OCI-LY1 (cell line): ENCODE data around the gene RNF25.

ENCODE experiments used
- H2AFZ ChIP-seq: fragments of 200-600 bp; sonication (generic), shearing (Covaris generic); 2 replicates; pipeline ENCODE4 v1.6.0; 2014; ENCODE audit warnings: antibody characterized with exemption, mild to moderate bottlenecking, low read length
- H3F3A ChIP-seq: fragments of 200-600 bp; sonication (generic), shearing (Covaris generic); 2 replicates; pipeline ENCODE4 v1.6.0; 2014; ENCODE audit warnings: mild to moderate bottlenecking, antibody characterized with exemption, low read length, moderate library complexity; ENCODE audit not compliant: insufficient read depth
- H3K27ac ChIP-seq: fragments of 200-600 bp; sonication (generic); 2 replicates; pipeline ENCODE4 v1.5.1; 2014; ENCODE audit warnings: low read length, mixed run types, mild to moderate bottlenecking, low read depth; ENCODE audit not compliant: poor library complexity, severe bottlenecking
- H3K27me3 ChIP-seq: fragments of 200-600 bp; sonication (generic); 2 replicates; pipeline ENCODE4 v1.6.0; 2014; ENCODE audit warnings: antibody characterized with exemption, mild to moderate bottlenecking, low read length, moderate library complexity; ENCODE audit not compliant: insufficient read depth
- H3K36me3 ChIP-seq: fragments of 200-600 bp; sonication (generic); 2 replicates; pipeline ENCODE4 v1.6.1; 2014; ENCODE audit warnings: mild to moderate bottlenecking, antibody characterized with exemption, low read length, moderate library complexity, mixed read lengths; ENCODE audit not compliant: insufficient read depth
- H3K4me1 ChIP-seq: fragments of 200-600 bp; sonication (generic); 2 replicates; pipeline ENCODE4 v1.5.1; 2014; ENCODE audit warnings: mild to moderate bottlenecking, low read length, moderate library complexity; ENCODE audit not compliant: insufficient read depth, severe bottlenecking
- H3K4me2 ChIP-seq: fragments of 200-600 bp; sonication (generic), shearing (Covaris generic); 2 replicates; pipeline ENCODE4 v1.6.1; 2014; ENCODE audit warnings: low read length
- H3K4me3 ChIP-seq: fragments of 200-600 bp; sonication (generic); 2 replicates; pipeline ENCODE4 v1.5.1; 2014; ENCODE audit warnings: low read length, low read depth, mild to moderate bottlenecking, mixed read lengths; ENCODE audit not compliant: poor library complexity, severe bottlenecking
- H3K79me2 ChIP-seq: fragments of 200-600 bp; shearing (Covaris generic); 2 replicates; pipeline ENCODE4 v1.6.1; 2016; ENCODE audit warnings: mixed run types, low read length, mixed read lengths; ENCODE audit not compliant: insufficient read depth
- H3K9ac ChIP-seq: fragments of 200-600 bp; sonication (generic), shearing (Covaris generic); 2 replicates; pipeline ENCODE4 v1.6.1; 2014; ENCODE audit warnings: mild to moderate bottlenecking, low read length, mixed read lengths
- H3K9me2 ChIP-seq: fragments of 200-600 bp; sonication (generic), shearing (Covaris generic); 2 replicates; pipeline ENCODE4 v1.6.1; 2014; ENCODE audit warnings: low read depth, mild to moderate bottlenecking, low read length, mixed read lengths
- H3K9me3 ChIP-seq: fragments of 200-600 bp; shearing (Covaris generic); 2 replicates; pipeline ENCODE4 v1.6.1; 2014; ENCODE audit warnings: low read length, mixed read lengths
- H4K20me1 ChIP-seq: fragments of 200-600 bp; sonication (generic), shearing (Covaris generic); 2 replicates; pipeline ENCODE4 v1.6.0; 2016; ENCODE audit warnings: mild to moderate bottlenecking, low read length; ENCODE audit not compliant: insufficient read depth
- EZH2 ChIP-seq: fragments of 200-600 bp; sonication (generic), shearing (Covaris generic); IDR thresholded peaks from 2 replicates; pipeline ENCODE4 v1.8.0; 2017; ENCODE audit warnings: borderline replicate concordance, mixed run types, mild to moderate bottlenecking, antibody characterized with exemption, low read length, moderate library complexity, mixed read lengths
- TF ChIP-seq, protein P1 (sequence below): fragments of 200-600 bp; sonication (generic), shearing (Covaris generic); IDR thresholded peaks from 2 replicates; pipeline ENCODE4 v1.5.1; 2017; ENCODE audit warnings: mild to moderate bottlenecking, antibody characterized with exemption, low read length, moderate library complexity, mixed read lengths

RNF25 gene

DNA sequence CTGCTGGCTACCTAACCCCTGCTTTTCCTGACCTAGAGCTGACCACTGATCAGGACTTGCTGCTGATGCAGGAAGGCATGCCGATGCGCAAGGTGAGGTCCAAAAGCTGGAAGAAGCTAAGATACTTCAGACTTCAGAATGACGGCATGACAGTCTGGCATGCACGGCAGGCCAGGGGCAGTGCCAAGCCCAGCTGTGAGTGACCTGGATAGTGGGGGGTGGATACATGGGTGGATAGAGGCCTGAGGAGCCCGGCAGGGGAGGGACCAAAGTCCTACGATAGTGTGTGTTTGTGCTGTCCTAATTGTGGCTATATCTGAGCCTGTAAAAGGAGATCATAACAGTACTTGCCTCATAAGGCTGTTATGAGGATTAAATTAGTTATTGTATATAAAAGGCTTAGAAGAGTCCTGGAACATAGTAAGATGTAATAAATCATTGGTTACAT is 55.9 kb downstream of the RNF25 start:
- no peak overlapping the region for H2AFZ ChIP-seq

More for the DNA sequence above, 55.9 kb downstream of the RNF25 start:
- Histone ChIP-seq H3K9me2 (no peaks in the 10 kb centered on the region), H4K20me1 (no peaks in the 10 kb centered on the region), H3K4me1 (no peaks in the 10 kb centered on the region), H3K9me3 (no peaks in the 10 kb centered on the region), H3K27ac (no peak overlapping the region), H3K36me3 (no peaks in the 10 kb centered on the region), H3K4me2 (no peak overlapping the region), H3F3A (no peaks in the 10 kb centered on the region), H3K79me2 (no peaks in the 10 kb centered on the region), H3K4me3 (no peak overlapping the region), H3K27me3 (no peaks in the 10 kb centered on the region; the same call in 1 of the 2 replicates), H3K9ac (no peak overlapping the region)
- TF ChIP-seq, protein P1, sequence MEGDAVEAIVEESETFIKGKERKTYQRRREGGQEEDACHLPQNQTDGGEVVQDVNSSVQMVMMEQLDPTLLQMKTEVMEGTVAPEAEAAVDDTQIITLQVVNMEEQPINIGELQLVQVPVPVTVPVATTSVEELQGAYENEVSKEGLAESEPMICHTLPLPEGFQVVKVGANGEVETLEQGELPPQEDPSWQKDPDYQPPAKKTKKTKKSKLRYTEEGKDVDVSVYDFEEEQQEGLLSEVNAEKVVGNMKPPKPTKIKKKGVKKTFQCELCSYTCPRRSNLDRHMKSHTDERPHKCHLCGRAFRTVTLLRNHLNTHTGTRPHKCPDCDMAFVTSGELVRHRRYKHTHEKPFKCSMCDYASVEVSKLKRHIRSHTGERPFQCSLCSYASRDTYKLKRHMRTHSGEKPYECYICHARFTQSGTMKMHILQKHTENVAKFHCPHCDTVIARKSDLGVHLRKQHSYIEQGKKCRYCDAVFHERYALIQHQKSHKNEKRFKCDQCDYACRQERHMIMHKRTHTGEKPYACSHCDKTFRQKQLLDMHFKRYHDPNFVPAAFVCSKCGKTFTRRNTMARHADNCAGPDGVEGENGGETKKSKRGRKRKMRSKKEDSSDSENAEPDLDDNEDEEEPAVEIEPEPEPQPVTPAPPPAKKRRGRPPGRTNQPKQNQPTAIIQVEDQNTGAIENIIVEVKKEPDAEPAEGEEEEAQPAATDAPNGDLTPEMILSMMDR, result no peak
- TF ChIP-seq EZH2, result no peak
